Vagina (tissue), 2 donors: ENCODE measurements around the gene TENM4. TPM values are rescaled to one million over a fixed set of nuclear protein-coding genes. Genes with fewer than 3 reads are reported as not detected.

ENCODE experiments used
- DNase-seq, 2 donors: peaks; one replicate each; pipeline ENCODE4 v3.0.0-alpha.2; 2017; ENCODE audit errors: extremely low spot score in 2 of 2
- H3K27ac ChIP-seq: fragments of 200-600 bp; sonication (generic); one replicate; pipeline ENCODE4 v1.5.1; 2019
- H3K27me3 ChIP-seq: fragments of 200-600 bp; sonication (generic); one replicate; pipeline ENCODE4 v1.5.1; 2019
- H3K36me3 ChIP-seq, 2 donors: fragments of 200-600 bp; sonication (generic); one replicate each; pipeline ENCODE4 v1.5.1; 2017 to 2019
- H3K4me1 ChIP-seq: fragments of 200-600 bp; sonication (generic); one replicate; pipeline ENCODE4 v1.5.1; 2019
- H3K4me3 ChIP-seq, 2 donors: fragments of 200-600 bp; sonication (generic); 1 replicate in 1 of 2; 2 replicates in 1 of 2; pipeline ENCODE4 v1.5.1; 2016 to 2019
- H3K9me3 ChIP-seq: fragments of 200-600 bp; sonication (generic); one replicate; pipeline ENCODE4 v1.5.1; 2019
- CTCF ChIP-seq, 3 experiments: fragments of 450-650 bp in 2 of 3; fragments of 200-600 bp in 1 of 3; sonication (generic) in 1 of 3; IDR thresholded peaks; one replicate each; pipeline ENCODE4 v1.5.1; 2017 to 2019; ENCODE audit warnings: antibody characterized with exemption in 3 of 3, mild to moderate bottlenecking in 2 of 3, moderate library complexity in 2 of 3
- POLR2A ChIP-seq, 2 donors: fragments of 450-650 bp; IDR thresholded peaks; one replicate each; pipeline ENCODE4 v1.6.1; 2017; ENCODE audit warnings: antibody characterized with exemption in 2 of 2, mild to moderate bottlenecking in 2 of 2, moderate library complexity in 2 of 2
- POLR2AphosphoS5 ChIP-seq, 2 donors: sonication (generic); formaldehyde crosslinking; IDR thresholded peaks; one replicate each; pipeline ENCODE4 v1.9.0; 2017; ENCODE audit warnings: antibody characterized with exemption in 2 of 2, mild to moderate bottlenecking in 2 of 2, low read depth in 1 of 2; ENCODE audit not compliant: insufficient read depth in 1 of 2
- intact Hi-C: fragments of 100-400 bp; cut with DNase I; formaldehyde crosslinking; loops from one replicate; pipeline ENCODE4 v1.15.1; 2023
- total RNA-seq: library from RNA; depleted of rRNA; stranded (reverse); fragments of >200 nt; gene quantifications from one replicate; pipeline ENCODE4 v1.2.3, GENCODE V29; 2016

Gene TENM4
- total RNA-seq, 1 donor from 2014 or later = 12.5 TPM

GRCh38 chr11:79044201-79044600 lies 396.6 kb downstream of the TENM4 start:
- Histone ChIP-seq H3K4me1 (no peaks in the 10 kb centered on the region), H3K4me3 (no peak overlapping the region), H3K27me3 (no peaks in the 10 kb centered on the region), H3K36me3 (no peaks in the 10 kb centered on the region), H3K9me3 (no peaks in the 10 kb centered on the region), H3K27ac (no peak overlapping the region)
- no peak for DNase-seq
- TF ChIP-seq POLR2A (IDR thresholded peaks at IDR 0.05) (no peak), POLR2AphosphoS5 (IDR thresholded peaks at IDR 0.05; ENCODE audit: insufficient read depth in 1 of 2, low read depth in 1 of 2) (no peak), CTCF (IDR thresholded peaks at IDR 0.05) (no peak)
- intact Hi-C loops = no loop called here

DNA sequence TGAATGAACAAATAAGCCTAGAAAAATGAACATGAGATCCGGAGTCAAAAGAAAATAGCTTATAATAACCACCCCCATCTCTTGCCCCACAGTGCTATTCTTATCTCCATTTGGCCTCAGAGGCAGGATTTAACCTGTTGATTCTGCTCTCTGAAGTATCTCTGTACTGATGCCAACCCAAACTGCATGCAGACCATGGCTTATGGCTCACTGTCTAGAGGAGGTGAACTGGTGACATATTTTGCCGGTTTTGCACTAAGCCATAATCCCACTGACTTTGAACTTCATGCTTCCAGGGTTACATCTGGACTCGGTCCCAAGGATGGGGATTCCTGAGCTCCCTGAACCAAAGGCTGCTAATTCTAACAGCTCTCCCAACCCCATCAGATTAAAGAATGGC lies 397.1 kb downstream of the TENM4 start:
- no peak for DNase-seq
- Histone ChIP-seq H3K27me3 (no peaks in the 10 kb centered on the region), H3K36me3 (no peaks in the 10 kb centered on the region), H3K4me3 (no peak overlapping the region), H3K4me1 (no peaks in the 10 kb centered on the region), H3K9me3 (no peaks in the 10 kb centered on the region), H3K27ac (no peak overlapping the region)
- intact Hi-C loops = no loop called here
- TF ChIP-seq CTCF (IDR thresholded peaks at IDR 0.05) = no peak
- TF ChIP-seq POLR2A (IDR thresholded peaks at IDR 0.05) = no peak
- TF ChIP-seq POLR2AphosphoS5 (IDR thresholded peaks at IDR 0.05; ENCODE audit: insufficient read depth in 1 of 2, low read depth in 1 of 2) = no peak

- no peaks in the 10 kb centered on the region for H3K9me3 ChIP-seq
- no peaks in the 10 kb centered on the region for H3K36me3 ChIP-seq
- no peaks in the 10 kb centered on the region for H3K27me3 ChIP-seq
- intact Hi-C loops = no loop called here
- DNase-seq = no peak
- no peak overlapping the region for H3K4me3 ChIP-seq
- no peak for TF ChIP-seq CTCF (IDR thresholded peaks at IDR 0.05)
- TF ChIP-seq POLR2AphosphoS5 (IDR thresholded peaks at IDR 0.05; ENCODE audit: insufficient read depth in 1 of 2, low read depth in 1 of 2) = no peak
- no peak for TF ChIP-seq POLR2A (IDR thresholded peaks at IDR 0.05)
- no peaks in the 10 kb centered on the region for H3K4me1 ChIP-seq
- H3K27ac ChIP-seq = no peak overlapping the region
These were observed 398.0 kb downstream of the TENM4 start for GRCh38 chr11:79042824-79043223.

GRCh38 chr11:79040348-79040747 lies 400.5 kb downstream of the TENM4 start:
- Histone ChIP-seq H3K36me3 (no peaks in the 10 kb centered on the region), H3K27me3 (no peaks in the 10 kb centered on the region), H3K27ac (no peak overlapping the region), H3K9me3 (no peaks in the 10 kb centered on the region), H3K4me1 (no peaks in the 10 kb centered on the region), H3K4me3 (no peak overlapping the region)
- no peak for DNase-seq
- TF ChIP-seq CTCF (IDR thresholded peaks at IDR 0.05) (no peak), POLR2AphosphoS5 (IDR thresholded peaks at IDR 0.05; ENCODE audit: insufficient read depth in 1 of 2, low read depth in 1 of 2) (no peak), POLR2A (IDR thresholded peaks at IDR 0.05) (no peak)
- intact Hi-C loops = no loop called here

- no peaks in the 10 kb centered on the region for H3K4me1 ChIP-seq
- H3K4me3 ChIP-seq = no peak overlapping the region
- TF ChIP-seq POLR2A (IDR thresholded peaks at IDR 0.05) (no peak), POLR2AphosphoS5 (IDR thresholded peaks at IDR 0.05; ENCODE audit: insufficient read depth in 1 of 2, low read depth in 1 of 2) (no peak), CTCF (IDR thresholded peaks at IDR 0.05) (no peak)
These were observed 401.7 kb downstream of the TENM4 start for GRCh38 chr11:79039122-79039521.

More at GRCh38 chr11:79039122-79039521, 401.7 kb downstream of the TENM4 start:
- Histone ChIP-seq H3K27ac (no peak overlapping the region), H3K36me3 (no peaks in the 10 kb centered on the region), H3K9me3 (no peaks in the 10 kb centered on the region), H3K27me3 (no peaks in the 10 kb centered on the region)
- intact Hi-C loops = no loop called here
- DNase-seq = no peak
